SK-N-SH (cell line): Measurements from ENCODE around the gene ZC3HAV1L. TPM values are rescaled to one million over a fixed set of nuclear protein-coding genes. Genes with fewer than 3 reads are reported as not detected.
A peak's percentile ranks its signal among the peaks of the same experiment; 100 is the strongest.

Experiments used
- CTCF ChIA-PET: fragments of 300-600, 350-600 bp; formaldehyde crosslinking; extraction: SDS; loops from one replicate; lab custom pipeline; 2021; lab: Yijun Ruan, JAX
- POLR2A ChIA-PET: fragments of 350-600 bp; sonication (Branson Sonifier 250); formaldehyde crosslinking; extraction: SDS; loops from one replicate; lab custom pipeline; 2020; ENCODE audit warnings: antibody characterized with exemption, inconsistent platforms; lab: Yijun Ruan, JAX
- DNase-seq: peaks from one replicate; pipeline ENCODE4 v3.0.0; 2012
- H2AFZ ChIP-seq: fragments of 200-600 bp; sonication (generic); 2 replicates; pipeline ENCODE4 v1.8.1; 2016; ENCODE audit warnings: antibody characterized with exemption, mild to moderate bottlenecking, low read depth
- H3F3A ChIP-seq: fragments of 200-600 bp; sonication (generic); replicated peaks from 2 replicates; pipeline ENCODE3; 2016; ENCODE audit warnings: antibody characterized with exemption, mild to moderate bottlenecking; ENCODE audit not compliant: insufficient read depth
- H3K27ac ChIP-seq, 2 experiments: fragments of 200-500 bp in 1 of 2; fragments of 200-600 bp in 1 of 2; sonication (Bioruptor generic) in 1 of 2; sonication (generic), shearing (Covaris generic) in 1 of 2; 2 replicates each; pipeline versions ENCODE4 v1.5.1 to v1.6.1; 2014 to 2016; ENCODE audit warnings: low read depth in 2 of 2, inconsistent platforms in 1 of 2, low read length in 1 of 2, mild to moderate bottlenecking in 1 of 2, mixed read lengths in 1 of 2
- H3K27me3 ChIP-seq: fragments of 200-600 bp; sonication (generic), shearing (Covaris generic); 2 replicates; pipeline ENCODE4 v1.6.1; 2016; ENCODE audit warnings: mixed run types; ENCODE audit not compliant: insufficient read depth
- H3K36me3 ChIP-seq, 2 experiments: fragments of 200-500 bp in 1 of 2; fragments of 200-600 bp in 1 of 2; sonication (Bioruptor generic) in 1 of 2; sonication (generic) in 1 of 2; replicated peaks in 1 of 2; 2 replicates each; pipeline versions ENCODE3 to v1.5.1; 2014 to 2016; ENCODE audit warnings: low read length in 1 of 2, mild to moderate bottlenecking in 1 of 2; ENCODE audit not compliant: insufficient read depth in 2 of 2, control insufficient read depth in 1 of 2
- H3K4me1 ChIP-seq, 2 experiments: fragments of 200-500 bp in 1 of 2; fragments of 200-600 bp in 1 of 2; sonication (Bioruptor generic) in 1 of 2; sonication (generic), shearing (Covaris generic) in 1 of 2; 2 replicates each; pipeline versions ENCODE4 v1.5.1 to v1.6.1; 2014 to 2016; ENCODE audit warnings: low read depth in 1 of 2, low read length in 1 of 2, mixed run types in 1 of 2; ENCODE audit not compliant: insufficient read depth in 2 of 2, control insufficient read depth in 1 of 2
- H3K4me2 ChIP-seq: fragments of 200-600 bp; sonication (generic), shearing (Covaris generic); 2 replicates; pipeline ENCODE4 v1.6.1; 2017; ENCODE audit warnings: mixed run types
- H3K4me3 ChIP-seq, 2 experiments: fragments of 200-500 bp in 1 of 2; fragments of 200-600 bp in 1 of 2; sonication (Bioruptor generic) in 1 of 2; sonication (generic), shearing (Covaris generic) in 1 of 2; 2 replicates each; pipeline versions ENCODE4 v1.5.1 to v1.8.1; 2014 to 2016; ENCODE audit warnings: low read depth in 2 of 2, inconsistent platforms in 1 of 2, low read length in 1 of 2, mild to moderate bottlenecking in 1 of 2, mixed read lengths in 1 of 2, moderate library complexity in 1 of 2
- H3K79me2 ChIP-seq: fragments of 200-600 bp; sonication (generic); 2 replicates; pipeline ENCODE4 v1.8.1; 2017; ENCODE audit warnings: mild to moderate bottlenecking; ENCODE audit not compliant: insufficient read depth
- H3K9ac ChIP-seq: fragments of 200-600 bp; sonication (generic); 2 replicates; pipeline ENCODE4 v1.6.1; 2017; ENCODE audit warnings: mixed run types
- H3K9me2 ChIP-seq: fragments of 200-600 bp; sonication (generic); 2 replicates; pipeline ENCODE4 v1.6.1; 2017; ENCODE audit warnings: mixed run types
- H3K9me3 ChIP-seq: fragments of 200-600 bp; sonication (generic); 2 replicates; pipeline ENCODE4 v1.6.1; 2017; ENCODE audit warnings: mixed run types, mild to moderate bottlenecking, moderate library complexity
- H4K20me1 ChIP-seq: fragments of 200-600 bp; sonication (generic); 2 replicates; pipeline ENCODE4 v1.6.1; 2017; ENCODE audit warnings: mild to moderate bottlenecking, mixed run types; ENCODE audit not compliant: insufficient read depth
- CHD2 ChIP-seq: fragments of 150-350 bp; IDR thresholded peaks from 2 replicates; pipeline ENCODE4 v1.6.1; 2018; ENCODE audit warnings: low read length; ENCODE audit not compliant: partially characterized antibody
- CTCF ChIP-seq: fragments of 200-600 bp; sonication (generic); IDR thresholded peaks from 2 replicates; pipeline ENCODE4 v1.6.1; 2017; ENCODE audit warnings: antibody characterized with exemption, mild to moderate bottlenecking, moderate library complexity
- FOSL2 ChIP-seq: IDR thresholded peaks from 2 replicates; pipeline ENCODE4 v1.4.0; 2012; ENCODE audit warnings: low read depth, mild to moderate bottlenecking, moderate library complexity, borderline replicate concordance
- FOXJ3 ChIP-seq: sonication (generic); formaldehyde crosslinking; IDR thresholded peaks from 2 replicates; pipeline ENCODE4 v1.5.1; 2020; ENCODE audit warnings: mild to moderate bottlenecking, missing genetic modification reagents
- FOXM1 ChIP-seq: IDR thresholded peaks from 2 replicates; pipeline ENCODE4 v1.4.0; 2012; ENCODE audit warnings: low read depth, mild to moderate bottlenecking
- GATA2 ChIP-seq: sonication (generic); formaldehyde crosslinking; IDR thresholded peaks from 2 replicates; pipeline ENCODE4 v1.5.0; 2020; ENCODE audit warnings: mild to moderate bottlenecking, missing genetic modification reagents
- JUND ChIP-seq: IDR thresholded peaks from 2 replicates; pipeline ENCODE4 v1.4.0; 2012
- MAX ChIP-seq: IDR thresholded peaks from 2 replicates; pipeline ENCODE4 v1.4.0; 2012; ENCODE audit warnings: low read depth
- MEF2A ChIP-seq: IDR thresholded peaks from 2 replicates; pipeline ENCODE4 v1.4.0; 2012; ENCODE audit warnings: low read depth, borderline replicate concordance
- RAD21 ChIP-seq: IDR thresholded peaks from 2 replicates; pipeline ENCODE4 v1.6.1; 2012; ENCODE audit warnings: mild to moderate bottlenecking, low read length
- RCOR1 ChIP-seq: fragments of 150-350 bp; IDR thresholded peaks from 2 replicates; pipeline ENCODE4 v1.6.1; 2017; ENCODE audit warnings: antibody characterized with exemption, low read length
- REST ChIP-seq: IDR thresholded peaks from 2 replicates; pipeline ENCODE4 v1.6.1; 2012; ENCODE audit warnings: mild to moderate bottlenecking, low read depth, low read length, moderate library complexity
- RXRA ChIP-seq: IDR thresholded peaks from 2 replicates; pipeline ENCODE4 v1.4.0; 2012; ENCODE audit warnings: low read depth, mild to moderate bottlenecking, borderline replicate concordance
- SIN3A ChIP-seq: IDR thresholded peaks from 2 replicates; pipeline ENCODE4 v1.6.1; 2012; ENCODE audit warnings: low read depth, mild to moderate bottlenecking, low read length, moderate library complexity, borderline replicate concordance
- TAF1 ChIP-seq: IDR thresholded peaks from 2 replicates; pipeline ENCODE4 v1.6.1; 2012; ENCODE audit warnings: low read depth, mild to moderate bottlenecking, low read length, moderate library complexity, borderline replicate concordance
- YY1 ChIP-seq: IDR thresholded peaks from 2 replicates; pipeline ENCODE4 v1.4.0; 2012; ENCODE audit warnings: low read depth, mild to moderate bottlenecking
- WGBS: methylation state at CpG from one replicate; pipeline ENCODE4 v1.1.6; 2017; ENCODE audit warnings: low lambda C conversion rate; 5-methylcytosine and 5-hydroxymethylcytosine counted together
- polyA plus RNA-seq, 3 experiments: library from polyadenylated mRNA; depleted of rRNA; stranded (reverse); fragments of >200 nt; gene quantifications; 2 replicates each; pipeline ENCODE4 v1.2.3, GENCODE V29; 2012

ZC3HAV1L gene
- polyA plus RNA-seq, 1 of the 3 experiments (the other 2 are of a cell fraction), result 9.7 TPM

- ChIA-PET CTCF (interaction anchor here (1.2 kb wide), 1 partner anchor 25 kb away, joined by 3 read pairs; no protein-coding TSS in a partner anchor), POLR2A (no interaction called here)
- 53% methylated on average over 8 of the region's 8 CpGs for WGBS
- H3F3A ChIP-seq, result no peaks in the 10 kb centered on the region
- peak; percentile 84 for TF ChIP-seq MEF2A
- TF ChIP-seq RAD21, result no peak
- no peak for TF ChIP-seq RCOR1
- no peaks in the 10 kb centered on the region for H4K20me1 ChIP-seq
- no peak for DNase-seq
- H3K4me2 ChIP-seq, result no peak overlapping the region
- H3K36me3 ChIP-seq, result no peaks in the 10 kb centered on the region
- H3K27me3 ChIP-seq, result no peaks in the 10 kb centered on the region
- H3K27ac ChIP-seq, result no peak overlapping the region
- H3K79me2 ChIP-seq, result no peaks in the 10 kb centered on the region
- no peaks in the 10 kb centered on the region for H3K4me1 ChIP-seq
- peaks cover 11% of the 10 kb centered on the region; the same call in 1 of the 2 replicates for H3K9me3 ChIP-seq
- no peak overlapping the region for H3K4me3 ChIP-seq
- no peak overlapping the region for H3K9ac ChIP-seq
- H3K9me2 ChIP-seq, result no peaks in the 10 kb centered on the region
- H2AFZ ChIP-seq, result no peak overlapping the region
Observed at GRCh38 chr7:138992052-138992531, 43.8 kb downstream of the ZC3HAV1L start.

- Histone ChIP-seq H3K27ac (no peak overlapping the region), H4K20me1 (no peaks in the 10 kb centered on the region), H3K27me3 (no peaks in the 10 kb centered on the region), H3K9me2 (no peaks in the 10 kb centered on the region), H3K4me2 (no peak overlapping the region), H3K79me2 (no peaks in the 10 kb centered on the region)
- POLR2A ChIA-PET, result interaction anchor here (0.5 kb wide), 1 partner anchor 28 kb away, joined by 4 read pairs; no protein-coding TSS in a partner anchor
- TF ChIP-seq MAX (no peak), SIN3A (no peak), FOSL2 (no peak), FOXM1 (no peak), GATA2 (CRISPR knock-in tag) (no peak)
- TF ChIP-seq, all 33 proteins: peak for 0
- Histone ChIP-seq H3K36me3 (no peaks in the 10 kb centered on the region), H3F3A (peaks cover 4% of the 10 kb centered on the region), H3K9me3 (peaks cover 15% of the 10 kb centered on the region; the same call in 1 of the 2 replicates), H3K9ac (no peak overlapping the region), H3K4me3 (no peak overlapping the region), H3K4me1 (peaks cover 0 to 9% of the 10 kb centered on the region in 2 experiments; a peak in 2 of 4 replicates), H2AFZ (no peak overlapping the region)
- CTCF ChIA-PET, result interaction anchor here (0.6 to 3.6 kb wide), 5 partner anchors 9 to 496 kb away, joined by 3 to 26 read pairs (median 3); no protein-coding TSS in a partner anchor
- DNase-seq, result no peak
- 97% methylated on average over 1 of the region's 1 CpG for WGBS
Observed at GRCh38 chr7:138987686-138988085, 48.2 kb downstream of the ZC3HAV1L start.

GRCh38 chr7:138982204-138982623 is 53.6 kb downstream of the ZC3HAV1L start:
- no peaks in the 10 kb centered on the region for H3K9me2 ChIP-seq
- H3K4me1 ChIP-seq, result peaks cover 0 to 34% of the 10 kb centered on the region in 2 experiments; a peak in 2 of 4 replicates
- H3F3A ChIP-seq, result peaks cover 9% of the 10 kb centered on the region
- no peaks in the 10 kb centered on the region for H3K27me3 ChIP-seq
- 66% methylated on average over 14 of the region's 14 CpGs for WGBS
- peaks cover 0 to 7% of the 10 kb centered on the region in 2 experiments for H3K36me3 ChIP-seq
- H3K79me2 ChIP-seq, result peaks cover 33% of the 10 kb centered on the region
- ChIA-PET POLR2A (interaction anchor here (1.1 to 1.9 kb wide), 3 partner anchors 8 to 47 kb away, joined by 3 to 7 read pairs (median 5); no protein-coding TSS in a partner anchor), CTCF (interaction anchor here (0.7 to 5.6 kb wide), 15 partner anchors 8 to 226 kb away, joined by 3 to 65 read pairs (median 3); no protein-coding TSS in a partner anchor)
- H3K9ac ChIP-seq, result peak overlapping the region; percentile 59; the same call in 1 of the 2 replicates
- H2AFZ ChIP-seq, result peak overlapping the region; percentile 92
- 0 out of 2 replicates have a peak, but pooled peaks cover 6% of the 10 kb centered on the region for H3K9me3 ChIP-seq
- no peak for DNase-seq
- H3K4me3 ChIP-seq, result peak overlapping the region; percentile 59 to 67
- no peak overlapping the region; a peak in 2 of 4 replicates for H3K27ac ChIP-seq
- peaks cover 11% of the 10 kb centered on the region; the same call in 1 of the 2 replicates for H4K20me1 ChIP-seq
- TF ChIP-seq TAF1, result no peak
- no peak for TF ChIP-seq CHD2
- no peak for TF ChIP-seq GATA2 (CRISPR knock-in tag)
- no peak for TF ChIP-seq RXRA
- TF ChIP-seq JUND, result no peak
- TF ChIP-seq FOXM1, result no peak
- TF ChIP-seq FOXJ3 (CRISPR knock-in tag), result no peak
- TF ChIP-seq REST, result no peak
- no peak for TF ChIP-seq CTCF
- TF ChIP-seq YY1, result no peak
- H3K4me2 ChIP-seq, result peak overlapping the region; percentile 93
